OCI-LY7 (cell line): ENCODE results near the gene UNC13B. TPM values are rescaled to one million over a fixed set of nuclear protein-coding genes. Genes with fewer than 3 reads are reported as not detected.

ENCODE experiments used
- BruUV-seq: library from RNA; stranded (reverse); fragments of 400-500 nt; replicated peaks from 2 replicates; lab custom pipeline; 2021; lab: Mats Ljungman, UMichigan
- CTCF ChIA-PET: fragments of 300-600 bp; sonication (Branson Sonifier 250); formaldehyde crosslinking; loops from one replicate; lab custom pipeline; 2022; ENCODE audit warnings: antibody characterized with exemption; ENCODE audit not compliant: unreplicated experiment; lab: Charles Lee
- POLR2A ChIA-PET: fragments of 300-600 bp; sonication (Branson Sonifier 250); formaldehyde crosslinking; loops from one replicate; lab custom pipeline; 2022; ENCODE audit warnings: antibody characterized with exemption; lab: Charles Lee
- DNase-seq: peaks from one replicate; pipeline ENCODE4 v3.0.0-alpha.2; 2015; ENCODE audit warnings: low spot score
- H2AFZ ChIP-seq: fragments of 200-600 bp; sonication (generic), shearing (Covaris generic); 2 replicates; pipeline ENCODE4 v1.6.1; 2014; ENCODE audit warnings: mild to moderate bottlenecking, antibody characterized with exemption, low read length, moderate library complexity
- H3K27ac ChIP-seq: fragments of 200-600 bp; sonication (generic); 2 replicates; pipeline ENCODE4 v1.5.1; 2014; ENCODE audit warnings: mixed run types, low read depth, mild to moderate bottlenecking, moderate library complexity, low read length, inconsistent platforms; ENCODE audit not compliant: poor library complexity, severe bottlenecking
- H3K36me3 ChIP-seq: fragments of 200-600 bp; sonication (generic); 2 replicates; pipeline ENCODE4 v1.6.1; 2014; ENCODE audit warnings: mild to moderate bottlenecking, antibody characterized with exemption, low read length, moderate library complexity, mixed read lengths; ENCODE audit not compliant: insufficient read depth
- H3K4me1 ChIP-seq: fragments of 200-600 bp; sonication (generic); 2 replicates; pipeline ENCODE4 v1.5.1; 2014; ENCODE audit warnings: mild to moderate bottlenecking, low read length; ENCODE audit not compliant: insufficient read depth, poor library complexity, severe bottlenecking
- H3K4me2 ChIP-seq: fragments of 200-600 bp; sonication (generic); 2 replicates; pipeline ENCODE4 v1.6.1; 2014; ENCODE audit warnings: mild to moderate bottlenecking, low read length
- H3K4me3 ChIP-seq: fragments of 200-600 bp; sonication (generic); 2 replicates; pipeline ENCODE4 v1.5.1; 2014; ENCODE audit warnings: mild to moderate bottlenecking, low read depth, low read length; ENCODE audit not compliant: poor library complexity, severe bottlenecking
- H3K79me2 ChIP-seq: fragments of 200-600 bp; sonication (generic); 2 replicates; pipeline ENCODE4 v1.6.1; 2016; ENCODE audit warnings: low read depth, mild to moderate bottlenecking, low read length, moderate library complexity, mixed read lengths; ENCODE audit not compliant: insufficient read depth
- H3K9me2 ChIP-seq: fragments of 200-600 bp; sonication (generic); 2 replicates; pipeline ENCODE4 v1.6.1; 2016; ENCODE audit warnings: mild to moderate bottlenecking, low read length, mixed read lengths; ENCODE audit not compliant: insufficient read depth
- H3K9me3 ChIP-seq: fragments of 200-600 bp; sonication (generic); 2 replicates; pipeline ENCODE4 v1.6.1; 2014; ENCODE audit warnings: mild to moderate bottlenecking, mixed run types, low read length, mixed read lengths
- H4K20me1 ChIP-seq: fragments of 200-600 bp; sonication (generic); 2 replicates; pipeline ENCODE4 v1.6.1; 2014; ENCODE audit warnings: mild to moderate bottlenecking, antibody characterized with exemption, low read length, moderate library complexity, mixed read lengths; ENCODE audit not compliant: insufficient read depth
- EZH2phosphoT487 ChIP-seq: fragments of 200-600 bp; sonication (generic); IDR thresholded peaks from 2 replicates; pipeline ENCODE4 v1.6.1; 2018; ENCODE audit warnings: low read depth, borderline replicate concordance, mild to moderate bottlenecking, mixed run types, antibody characterized with exemption, low read length, moderate library complexity, mixed read lengths
- intact Hi-C: fragments of 100-400 bp; cut with micrococcal nuclease; formaldehyde crosslinking; loops from one replicate; pipeline ENCODE4 v1.10.0; 2022; ENCODE audit not compliant: unreplicated experiment
- total RNA-seq, 2 experiments: library from RNA; depleted of rRNA in 1 of 2; stranded (reverse); fragments of >200 nt in 1 of 2; shearing (Covaris generic) in 1 of 2; gene quantifications; 2 replicates each; pipeline ENCODE4 v1.2.3, GENCODE V29; 2014 to 2022
- TF ChIP-seq, protein P1 (sequence below): fragments of 200-600 bp; sonication (generic); conservative IDR thresholded peaks from 2 replicates; pipeline ENCODE4 v1.5.1; 2014; ENCODE audit warnings: mild to moderate bottlenecking, antibody characterized with exemption, low read length, moderate library complexity, mixed read lengths

The UNC13B gene
- total RNA-seq, 2 experiments from 2014 or later = 1.7 to 5.8 TPM

DNA sequence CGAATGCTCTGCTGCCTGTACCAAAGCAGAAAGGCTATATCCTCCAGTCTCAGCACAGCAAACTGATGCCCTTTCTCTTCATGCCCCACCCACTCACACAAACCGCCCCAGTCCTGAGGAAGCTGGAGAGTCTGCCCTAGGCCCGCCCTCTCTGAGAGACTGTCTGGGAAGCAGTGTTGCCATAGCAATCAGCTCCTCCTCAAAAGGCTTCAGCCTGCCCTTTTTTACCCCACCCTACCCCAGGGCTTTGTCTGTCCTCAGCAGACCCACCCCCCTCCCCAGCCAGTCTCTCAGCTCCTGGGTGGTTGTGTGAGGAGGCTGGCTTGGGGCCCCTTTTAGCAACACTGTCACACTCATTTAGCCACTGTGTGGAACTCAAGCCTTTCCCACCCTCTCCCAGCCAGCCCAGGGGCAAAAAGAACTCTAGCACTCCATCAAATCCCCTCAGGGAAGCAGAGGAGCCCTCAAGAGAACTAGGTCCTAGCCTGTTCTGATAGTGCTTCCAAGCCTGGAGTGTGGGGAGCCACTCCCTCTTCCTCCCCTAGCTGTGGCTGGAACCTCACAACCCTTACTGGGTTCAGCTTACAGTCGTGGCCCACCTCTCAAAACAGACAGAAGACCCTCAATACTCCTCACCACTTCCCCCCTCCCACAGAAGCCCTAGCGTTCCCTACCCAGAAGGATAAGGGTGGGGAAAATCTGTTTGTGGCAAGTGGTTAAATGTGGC, 47.5 kb upstream of the UNC13B start:
- Histone ChIP-seq H3K9me2 (no peaks in the 10 kb centered on the region), H3K4me1 (peaks cover 43% of the 10 kb centered on the region), H3K4me2 (peak overlapping the region; percentile 96), H3K79me2 (no peaks in the 10 kb centered on the region), H3K4me3 (peak overlapping the region; percentile 74), H4K20me1 (no peaks in the 10 kb centered on the region), H3K9me3 (no peaks in the 10 kb centered on the region), H3K36me3 (no peaks in the 10 kb centered on the region), H2AFZ (peak overlapping the region; percentile 82; the same call in 1 of the 2 replicates), H3K27ac (peak overlapping the region; percentile 73)
- POLR2A ChIA-PET = interaction anchor here (0.5 to 4.3 kb wide), 8 partner anchors 11 to 1144 kb away, joined by 3 to 24 read pairs (median 4); partner anchors contain the start of genes FANCG, GALT and STOML2
- DNase-seq = peak; percentile 74
- TF ChIP-seq EZH2phosphoT487 = no peak
- TF ChIP-seq, protein P1, sequence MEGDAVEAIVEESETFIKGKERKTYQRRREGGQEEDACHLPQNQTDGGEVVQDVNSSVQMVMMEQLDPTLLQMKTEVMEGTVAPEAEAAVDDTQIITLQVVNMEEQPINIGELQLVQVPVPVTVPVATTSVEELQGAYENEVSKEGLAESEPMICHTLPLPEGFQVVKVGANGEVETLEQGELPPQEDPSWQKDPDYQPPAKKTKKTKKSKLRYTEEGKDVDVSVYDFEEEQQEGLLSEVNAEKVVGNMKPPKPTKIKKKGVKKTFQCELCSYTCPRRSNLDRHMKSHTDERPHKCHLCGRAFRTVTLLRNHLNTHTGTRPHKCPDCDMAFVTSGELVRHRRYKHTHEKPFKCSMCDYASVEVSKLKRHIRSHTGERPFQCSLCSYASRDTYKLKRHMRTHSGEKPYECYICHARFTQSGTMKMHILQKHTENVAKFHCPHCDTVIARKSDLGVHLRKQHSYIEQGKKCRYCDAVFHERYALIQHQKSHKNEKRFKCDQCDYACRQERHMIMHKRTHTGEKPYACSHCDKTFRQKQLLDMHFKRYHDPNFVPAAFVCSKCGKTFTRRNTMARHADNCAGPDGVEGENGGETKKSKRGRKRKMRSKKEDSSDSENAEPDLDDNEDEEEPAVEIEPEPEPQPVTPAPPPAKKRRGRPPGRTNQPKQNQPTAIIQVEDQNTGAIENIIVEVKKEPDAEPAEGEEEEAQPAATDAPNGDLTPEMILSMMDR = no peak
- intact Hi-C loops = no loop called here
- no TSS peak for BruUV-seq
- CTCF ChIA-PET = interaction anchor here (0.6 to 1.3 kb wide), 2 partner anchors 11 to 48 kb away, joined by 3 to 4 read pairs; partner anchors contain the start of genes STOML2 and UNC13B

DNA sequence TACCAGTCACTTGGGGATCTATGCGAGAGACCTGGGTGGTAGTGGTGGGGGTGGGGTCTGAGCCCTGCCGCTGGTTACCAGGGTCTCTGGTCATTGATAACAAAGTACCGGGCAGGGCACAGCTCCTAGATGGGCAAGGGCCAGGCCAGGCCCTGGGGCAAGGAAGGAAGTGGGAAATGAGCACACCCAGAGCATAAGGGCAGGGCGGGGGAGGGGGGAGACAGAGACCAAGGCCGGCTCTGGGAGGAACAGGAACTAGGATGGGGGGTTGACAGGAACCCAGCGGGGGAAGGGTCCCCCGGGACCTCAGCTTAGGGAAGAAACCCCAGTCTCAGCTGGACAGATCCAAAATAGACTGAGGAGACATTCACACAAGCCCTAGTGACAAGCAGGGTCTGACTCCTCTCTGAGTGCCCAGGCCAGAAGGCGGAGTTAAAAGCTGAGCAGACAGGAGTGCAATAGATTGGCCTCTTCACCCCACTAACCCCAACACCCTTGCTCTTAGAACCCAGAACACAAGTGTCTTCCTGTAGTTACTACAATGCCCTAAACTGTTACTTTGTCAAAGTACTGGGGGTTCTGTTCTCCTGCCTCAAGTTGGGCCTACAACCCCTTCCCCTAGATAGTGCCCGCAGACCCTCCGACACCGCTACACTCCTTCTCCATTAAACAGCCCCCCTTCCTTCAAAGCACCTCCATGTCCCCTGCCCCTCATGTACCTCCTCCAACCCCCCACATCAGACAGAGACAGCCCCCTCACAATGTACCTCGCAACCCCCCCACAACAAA, 46.8 kb upstream of the UNC13B start:
- CTCF ChIA-PET = interaction anchor here (0.6 to 1.3 kb wide), 4 partner anchors 12 to 438 kb away, joined by 3 to 8 read pairs (median 4); partner anchors contain the start of genes PIGO, STOML2 and UNC13B
- POLR2A ChIA-PET = interaction anchor here (0.6 to 4.3 kb wide), 7 partner anchors 12 to 1036 kb away, joined by 3 to 24 read pairs (median 4); partner anchors contain the start of genes FANCG and STOML2
- DNase-seq = peak; percentile 68
- no TSS peak for BruUV-seq
- H3K4me2 ChIP-seq = peak overlapping the region; percentile 96
- peaks cover 43% of the 10 kb centered on the region for H3K4me1 ChIP-seq
- H3K9me2 ChIP-seq = no peaks in the 10 kb centered on the region
- no peaks in the 10 kb centered on the region for H3K36me3 ChIP-seq
- H4K20me1 ChIP-seq = no peaks in the 10 kb centered on the region
- peak overlapping the region; percentile 82; the same call in 1 of the 2 replicates for H2AFZ ChIP-seq
- H3K79me2 ChIP-seq = no peaks in the 10 kb centered on the region
- peak overlapping the region; percentile 74 for H3K4me3 ChIP-seq
- peak overlapping the region; percentile 73 for H3K27ac ChIP-seq
- no peaks in the 10 kb centered on the region for H3K9me3 ChIP-seq
- intact Hi-C loops = loop anchor here (5.0 kb wide), 2 partner anchors 128 to 502 kb away; partner anchors contain the start of genes CD72 and DNAJB5
- TF ChIP-seq EZH2phosphoT487 = no peak
- TF ChIP-seq, protein P1 = no peak
